ENCODE data around the gene FOXL3.
"Not testable (repeated sequence)": the region's sequence is repeated elsewhere in the genome, so short reads cannot be mapped to it uniquely, and the experiment has no call there.

FOXL3 gene

DNA sequence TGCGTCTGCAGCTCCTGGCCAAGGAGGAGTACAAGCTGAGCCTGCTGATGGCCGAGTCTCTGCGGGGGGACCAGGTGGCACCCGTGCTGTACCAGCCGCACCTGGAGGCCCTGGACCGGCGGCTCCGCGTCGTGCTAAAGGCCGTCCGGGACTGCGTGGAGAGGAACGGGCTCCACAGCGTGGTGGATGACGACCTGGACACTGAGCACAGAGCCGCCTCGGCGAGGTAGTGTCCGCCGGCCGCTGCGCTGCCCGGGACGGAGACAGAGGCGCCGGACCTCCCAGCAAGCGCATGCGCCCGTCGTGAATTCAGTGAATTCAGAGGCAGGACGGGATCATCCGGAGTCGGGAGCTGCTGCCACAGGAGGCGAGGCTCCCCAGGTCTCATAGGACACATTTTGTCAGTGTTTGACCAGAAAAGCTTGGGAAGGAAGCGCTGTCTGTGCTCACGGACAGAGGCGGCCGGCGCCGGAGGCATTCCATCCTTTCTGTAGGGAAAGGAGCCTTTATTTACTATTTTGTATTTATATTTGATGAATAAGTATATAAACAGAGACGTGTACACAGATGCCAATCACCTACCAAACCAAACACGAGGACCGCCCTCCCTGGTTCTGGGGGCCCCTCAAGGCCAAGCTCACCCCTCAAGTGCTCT is 30.1 kb upstream of the FOXL3 start:
- no peak overlapping the region for H3K4me3 ChIP-seq (ENCODE audit: low read length)
- TF ChIP-seq ZNF274 (IDR thresholded peaks at IDR 0.05; ENCODE audit: low read depth, low read length) = no peak

DNA sequence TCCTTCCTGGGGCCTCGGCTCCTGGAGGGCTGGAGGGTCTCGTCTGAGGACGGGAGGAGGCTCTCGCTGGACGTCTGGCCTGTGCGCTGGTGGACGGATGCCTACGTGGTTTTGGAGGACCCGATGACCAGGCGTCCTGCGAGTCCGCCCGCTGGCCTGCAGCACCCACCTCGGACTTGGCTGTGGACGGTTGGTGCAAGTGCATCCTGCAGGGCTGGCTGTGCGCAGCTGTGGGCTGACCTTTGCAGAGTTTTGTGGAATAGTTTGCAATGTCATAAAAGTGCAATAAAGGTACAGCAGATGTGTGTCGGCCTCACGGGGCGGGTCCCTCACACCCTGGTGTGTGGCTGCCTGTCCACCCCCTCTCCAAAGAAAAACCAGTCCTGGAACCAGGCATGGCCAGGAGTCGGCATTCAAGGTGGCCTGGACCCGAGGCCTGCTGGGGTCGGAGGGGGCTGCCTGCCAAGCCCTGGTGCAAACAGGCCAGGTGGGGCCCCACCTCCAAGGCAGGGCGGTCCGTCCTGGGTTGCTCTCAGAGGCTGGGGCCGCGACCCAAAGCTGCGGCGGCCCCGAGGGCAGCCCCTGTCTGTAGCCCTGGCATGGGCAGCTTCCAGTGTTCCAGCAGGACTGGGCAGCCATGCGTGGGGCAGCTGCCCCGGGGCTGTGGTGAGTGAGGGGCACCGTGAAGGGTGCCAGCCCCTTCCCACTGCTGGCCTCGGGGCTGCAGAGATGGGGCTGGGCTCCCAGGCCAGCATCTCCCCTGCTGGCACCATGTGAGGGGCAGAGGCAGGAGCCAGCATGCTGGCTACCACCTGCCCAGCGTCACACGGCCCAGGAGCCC is 29.3 kb upstream of the FOXL3 start:
- no peak for TF ChIP-seq ZNF274 (IDR thresholded peaks at IDR 0.05; ENCODE audit: low read depth, low read length)
- no peak overlapping the region for H3K4me3 ChIP-seq (ENCODE audit: low read length)

DNA sequence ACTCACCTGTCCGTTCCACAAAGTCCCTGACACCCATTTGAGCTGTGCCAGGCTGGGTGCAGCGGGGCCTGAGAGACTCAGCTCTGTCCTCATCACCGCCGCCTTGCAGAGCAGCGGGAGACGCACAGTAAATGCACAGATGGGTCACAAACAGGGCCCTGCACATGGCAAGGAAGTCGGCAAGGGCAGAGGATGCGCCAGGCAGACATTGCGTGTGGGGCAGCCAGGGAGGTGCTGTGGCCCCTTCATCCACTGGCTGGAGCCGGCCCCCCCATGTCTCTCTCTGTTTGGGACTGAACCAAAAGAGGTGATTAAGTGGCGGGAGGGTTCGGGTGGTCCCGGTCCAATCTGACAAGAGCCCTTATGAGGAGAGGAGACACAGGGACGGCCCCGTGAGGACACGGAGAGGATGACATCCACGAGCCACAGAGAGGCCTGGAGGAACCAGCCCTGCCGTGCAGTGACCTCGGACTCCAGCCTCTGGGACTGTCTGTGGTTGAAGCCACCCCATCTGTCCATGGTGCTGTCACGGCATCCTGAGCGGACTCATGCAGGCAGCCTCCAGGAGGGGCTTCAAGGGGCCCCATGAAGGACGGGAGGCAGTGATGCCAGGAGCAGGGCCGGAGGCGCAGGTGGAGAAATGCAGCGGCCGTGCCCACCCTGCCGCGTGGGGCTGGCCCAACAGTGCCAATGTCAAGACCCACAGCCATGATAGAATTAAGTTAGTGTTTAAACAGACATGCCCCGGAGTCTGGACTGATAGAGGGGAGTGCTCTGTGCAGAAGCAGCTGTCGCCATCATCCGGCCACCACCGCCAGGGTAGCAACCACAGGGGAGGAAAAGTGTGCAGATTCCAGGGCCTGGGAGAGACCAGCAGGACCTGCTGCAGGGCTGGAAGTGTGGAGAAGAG is 28.4 kb upstream of the FOXL3 start:
- H3K4me3 ChIP-seq (ENCODE audit: low read length) = no peak overlapping the region
- TF ChIP-seq ZNF274 (IDR thresholded peaks at IDR 0.05; ENCODE audit: low read depth, low read length) = no peak

DNA sequence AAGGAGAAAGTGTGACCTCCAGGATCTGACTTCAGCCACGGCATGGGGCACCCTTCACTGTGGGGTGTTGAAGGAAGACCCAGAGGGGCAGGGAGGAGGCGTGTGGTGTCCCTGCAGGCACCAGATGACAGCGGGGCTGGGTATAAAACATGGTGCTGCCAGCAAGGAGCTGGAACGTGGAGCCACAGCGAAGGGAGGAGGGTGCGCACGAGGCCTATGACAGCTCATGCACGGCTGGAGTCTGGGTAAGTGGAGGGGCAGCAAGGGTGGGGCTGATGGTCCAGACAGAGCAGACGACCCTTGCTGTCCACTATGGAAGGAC is 27.8 kb upstream of the FOXL3 start:
- H3K4me3 ChIP-seq (ENCODE audit: low read length) = no peak overlapping the region
- TF ChIP-seq ZNF274 (IDR thresholded peaks at IDR 0.05; ENCODE audit: low read depth, low read length) = no peak

DNA sequence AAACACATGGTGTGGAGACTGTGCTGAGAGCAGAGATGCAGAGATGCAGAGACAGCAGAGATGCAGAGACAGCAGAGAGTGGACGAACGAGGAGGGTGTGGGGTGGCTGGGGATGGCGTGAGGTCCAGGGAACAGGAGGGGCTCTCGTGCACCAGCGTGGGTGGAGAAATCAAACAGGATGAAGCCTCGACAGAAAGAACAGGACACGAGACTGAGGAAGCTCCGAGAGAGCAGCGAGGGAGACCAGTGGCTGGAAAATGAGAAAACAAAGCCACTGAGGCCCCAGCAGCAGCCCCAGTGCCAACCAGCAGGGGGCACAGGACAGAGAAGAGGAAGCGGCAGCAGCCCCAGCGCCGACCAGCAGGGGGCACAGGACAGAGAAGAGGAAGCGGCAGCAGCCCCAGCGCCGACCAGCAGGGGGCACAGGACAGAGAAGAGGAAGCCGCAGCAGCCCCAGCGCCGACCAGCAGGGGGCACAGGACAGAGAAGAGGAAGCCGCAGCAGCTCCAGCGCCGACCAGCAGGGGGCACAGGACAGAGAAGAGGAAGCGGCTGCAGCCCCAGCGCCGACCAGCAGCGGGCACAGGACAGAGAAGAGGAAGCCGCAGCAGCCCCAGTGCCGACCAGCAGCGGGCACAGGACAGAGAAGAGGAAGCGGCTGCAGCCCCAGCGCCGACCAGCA is 27.2 kb upstream of the FOXL3 start:
- not testable (repeated sequence) for H3K4me3 ChIP-seq (ENCODE audit: low read length)

DNA sequence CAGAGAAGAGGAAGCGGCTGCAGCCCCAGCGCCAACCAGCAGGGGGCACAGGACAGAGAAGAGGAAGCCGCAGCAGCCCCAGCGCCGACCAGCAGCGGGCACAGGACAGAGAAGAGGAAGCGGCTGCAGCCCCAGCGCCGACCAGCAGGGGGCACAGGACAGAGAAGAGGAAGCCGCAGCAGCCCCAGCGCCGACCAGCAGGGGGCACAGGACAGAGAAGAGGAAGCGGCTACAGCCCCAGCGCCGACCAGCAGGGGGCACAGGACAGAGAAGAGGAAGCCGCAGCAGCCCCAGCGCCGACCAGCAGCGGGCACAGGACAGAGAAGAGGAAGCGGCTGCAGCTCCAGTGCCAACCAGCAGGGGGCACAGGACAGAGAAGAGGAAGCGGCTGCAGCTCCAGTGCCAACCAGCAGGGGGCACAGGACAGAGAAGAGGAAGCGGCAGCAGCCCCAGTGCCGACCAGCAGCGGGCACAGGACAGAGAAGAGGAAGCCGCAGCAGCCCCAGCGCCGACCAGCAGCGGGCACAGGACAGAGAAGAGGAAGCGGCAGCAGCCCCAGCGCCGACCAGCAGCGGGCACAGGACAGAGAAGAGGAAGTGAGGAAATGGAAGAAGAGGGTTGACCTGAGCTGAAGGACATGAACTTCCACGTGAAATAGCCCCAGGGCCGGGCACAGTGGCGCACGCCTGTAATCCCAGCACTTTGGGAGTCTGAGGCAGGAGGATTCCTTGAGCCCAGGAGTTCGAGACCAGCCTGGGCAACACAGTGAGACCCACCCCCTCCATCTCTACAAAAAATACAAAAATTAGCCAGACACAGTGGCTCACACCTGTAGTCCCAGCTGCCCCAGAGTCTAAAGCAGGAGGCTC is 26.3 kb upstream of the FOXL3 start:
- not testable (repeated sequence) for H3K4me3 ChIP-seq (ENCODE audit: low read length)

DNA sequence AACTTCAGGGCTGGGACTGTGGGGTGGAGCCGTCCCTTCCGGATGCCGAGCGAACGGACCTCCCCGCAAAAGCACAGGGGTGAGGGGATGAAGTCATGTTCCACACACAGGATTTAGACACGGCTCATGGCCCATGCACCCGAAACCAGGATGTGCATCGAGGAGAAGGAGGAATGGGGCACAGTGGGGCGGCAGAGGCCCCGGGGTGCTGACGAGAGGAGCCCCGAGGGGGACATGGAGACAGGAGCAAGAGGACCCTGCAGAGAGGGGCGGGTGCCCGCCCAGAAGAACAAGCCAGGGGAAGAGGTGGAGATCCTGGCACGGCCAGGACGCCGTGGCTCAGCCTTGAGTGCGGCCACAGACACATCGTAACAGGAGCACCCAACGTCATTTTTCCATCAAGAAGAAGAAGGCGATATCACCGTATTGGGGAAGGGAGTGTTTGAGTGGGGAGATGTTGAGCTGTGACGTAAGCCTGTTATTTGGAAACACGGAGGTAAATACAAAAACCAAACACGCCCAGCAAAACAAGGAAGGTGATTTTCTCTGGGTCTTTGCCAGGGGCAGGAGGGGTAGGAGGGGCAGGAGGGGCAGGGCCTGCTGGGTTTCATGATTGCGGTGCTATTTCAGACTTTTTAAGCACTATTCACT is 25.3 kb upstream of the FOXL3 start:
- TF ChIP-seq ZNF274 (IDR thresholded peaks at IDR 0.05; ENCODE audit: low read depth, low read length) = no peak
- no peak overlapping the region for H3K4me3 ChIP-seq (ENCODE audit: low read length)

DNA sequence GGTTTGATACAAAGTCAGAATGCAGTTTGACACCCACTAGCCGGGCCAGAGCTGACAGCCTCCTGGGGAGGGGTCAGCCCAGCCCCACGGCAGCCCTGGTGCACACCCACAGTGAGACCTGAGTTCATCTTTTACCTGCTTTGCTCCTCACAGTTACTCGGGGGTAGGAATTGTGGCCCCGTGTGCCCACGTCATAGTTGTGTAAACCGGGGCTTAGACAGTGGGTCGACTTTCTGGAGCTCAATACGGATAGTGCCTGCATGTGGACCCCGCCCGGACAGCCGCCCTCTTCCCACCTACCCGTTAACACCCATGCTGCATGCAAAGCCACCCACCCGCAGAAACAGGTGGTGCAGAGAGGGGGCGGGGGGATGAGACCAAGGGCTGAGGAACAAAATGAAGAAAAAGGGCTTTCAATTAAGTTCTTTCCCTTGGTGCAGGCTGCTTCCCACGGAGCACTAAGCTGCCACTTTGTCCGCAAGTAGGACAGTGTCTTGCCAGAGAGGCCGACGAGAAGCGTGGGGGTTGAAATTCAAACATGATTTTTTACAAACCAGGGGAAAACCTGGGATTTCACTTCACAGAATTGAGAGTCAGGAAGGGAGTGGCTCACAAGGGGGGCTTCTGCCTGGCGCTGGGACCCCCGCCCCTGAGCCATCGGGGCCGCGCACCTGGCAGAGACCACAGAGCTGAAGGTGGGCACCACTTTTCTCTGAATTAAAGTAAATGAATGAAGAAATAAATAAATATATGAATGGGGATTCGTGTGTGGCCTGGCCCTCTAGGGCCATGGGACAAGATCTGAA is 24.6 kb upstream of the FOXL3 start:
- no peak overlapping the region for H3K4me3 ChIP-seq (ENCODE audit: low read length)
- no peak for TF ChIP-seq ZNF274 (IDR thresholded peaks at IDR 0.05; ENCODE audit: low read depth, low read length)

DNA sequence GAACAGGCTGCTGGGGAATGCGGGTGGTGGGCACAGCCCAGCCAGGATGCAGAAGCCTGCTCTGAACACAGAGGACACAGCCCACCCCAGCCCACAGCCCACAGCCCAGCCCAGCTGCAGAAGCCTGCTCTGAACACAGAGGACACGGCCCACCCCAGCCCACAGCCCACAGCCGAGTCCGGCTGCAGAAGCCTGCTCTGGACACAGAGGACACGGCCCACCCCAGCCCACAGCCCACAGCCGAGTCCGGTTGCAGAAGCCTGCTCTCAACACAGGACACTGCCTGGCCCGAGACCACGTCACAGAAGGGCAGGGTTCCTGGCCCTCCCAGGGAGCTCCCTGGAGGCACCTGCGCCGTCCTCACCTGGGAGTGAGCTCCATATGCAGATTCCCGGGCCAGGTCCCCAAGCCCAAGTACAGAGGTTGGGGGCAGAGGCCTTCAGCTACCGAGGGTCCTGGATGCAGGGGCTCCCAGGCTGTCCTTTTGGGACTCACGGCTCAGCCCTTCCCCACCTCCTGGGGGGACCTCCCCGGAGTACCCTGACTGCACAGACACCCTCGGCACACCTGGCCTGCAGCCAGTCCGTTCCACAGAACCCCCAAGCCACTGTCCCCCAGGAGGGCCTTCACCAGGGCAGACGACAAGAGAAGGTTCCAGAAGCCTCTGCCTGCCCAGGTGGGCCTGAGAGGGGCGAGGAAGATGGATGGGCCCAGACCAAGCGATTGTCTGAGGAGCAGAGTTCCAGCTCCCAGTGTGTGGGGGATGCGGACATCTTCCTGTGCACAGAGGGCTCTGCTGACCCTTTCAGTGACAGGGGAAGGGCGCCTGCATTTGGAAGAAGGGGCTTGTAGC is 23.7 kb upstream of the FOXL3 start:
- no peak overlapping the region for H3K4me3 ChIP-seq (ENCODE audit: low read length)

DNA sequence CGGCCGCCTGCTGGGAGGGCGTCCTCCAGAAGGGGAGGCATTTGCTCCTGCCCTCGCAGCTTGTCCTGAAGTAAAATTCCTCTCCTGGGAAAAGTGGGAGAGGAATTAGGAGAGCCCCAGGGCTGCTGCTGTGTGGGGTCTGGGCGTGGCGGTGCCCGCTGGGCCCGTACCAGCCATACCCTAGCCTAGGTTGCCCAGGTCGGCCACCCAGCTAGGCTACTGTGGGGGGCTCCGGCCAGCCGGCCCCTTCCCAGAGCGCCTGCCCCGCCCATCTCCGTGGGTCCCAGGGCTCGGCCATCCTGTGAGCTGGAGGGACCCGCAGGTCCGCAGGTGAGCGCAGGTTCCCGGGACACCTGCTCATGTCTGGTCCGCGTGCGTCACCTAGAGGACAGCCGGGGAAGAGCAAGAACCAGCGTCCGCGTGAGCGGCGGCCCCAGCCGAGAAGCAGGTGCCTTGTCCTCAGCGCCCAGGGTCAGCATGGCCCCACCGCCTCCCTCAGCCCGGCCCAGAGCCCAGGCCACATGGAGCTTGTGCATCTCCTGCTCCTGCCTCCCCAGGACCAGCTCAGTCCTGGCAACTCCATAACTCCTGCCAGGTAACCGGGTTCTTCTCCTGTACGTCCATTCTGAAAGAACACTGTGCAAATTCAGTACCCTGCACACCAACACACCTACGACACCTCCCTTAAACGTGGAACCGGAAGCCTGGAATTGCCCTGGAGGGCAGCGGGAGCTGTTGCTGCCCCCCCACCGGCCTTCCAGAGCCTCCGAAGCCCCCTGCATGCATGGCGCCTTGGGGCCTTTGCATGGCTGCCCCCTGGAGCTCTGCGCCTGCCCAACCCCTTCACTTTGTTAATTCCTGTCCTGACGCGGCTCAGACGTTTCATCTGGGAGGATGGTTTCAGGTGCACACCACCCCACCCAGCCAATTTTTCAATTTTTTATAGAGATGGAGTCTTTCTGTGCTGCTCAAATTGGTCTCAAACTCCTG is 22.8 kb upstream of the FOXL3 start:
- no peak for TF ChIP-seq ZNF274 (IDR thresholded peaks at IDR 0.05; ENCODE audit: low read depth, low read length)
- H3K4me3 ChIP-seq (ENCODE audit: low read length) = no peak overlapping the region

More for the DNA sequence above, 23.7 kb upstream of the FOXL3 start:
- no peak for TF ChIP-seq ZNF274 (IDR thresholded peaks at IDR 0.05; ENCODE audit: low read depth, low read length)

All from GM08714 (cell line).